Right lung (tissue), 5 donors: ENCODE results near the gene ARMC12. TPM values are rescaled to one million over a fixed set of nuclear protein-coding genes. Genes with fewer than 3 reads are reported as not detected.

Experiments
- DNase-seq, 2 donors: peaks; one replicate each; pipeline ENCODE4 v3.0.0-alpha.2; 2013
- polyA plus RNA-seq, 5 donors: library from polyadenylated mRNA; unstranded; fragments of 120-200 nt; gene quantifications; one replicate each; pipeline versions ENCODE4 v1.2.1 to v1.2.3, GENCODE V29; 2013; ENCODE audit warnings: inconsistent platforms in 1 of 5, low replicate concordance in 1 of 5; ENCODE audit not compliant: insufficient read length in 5 of 5, insufficient read depth in 1 of 5

ARMC12 gene
- polyA plus RNA-seq, 5 donors, result 0.70 to 0.93 (median 0.82) TPM

DNA sequence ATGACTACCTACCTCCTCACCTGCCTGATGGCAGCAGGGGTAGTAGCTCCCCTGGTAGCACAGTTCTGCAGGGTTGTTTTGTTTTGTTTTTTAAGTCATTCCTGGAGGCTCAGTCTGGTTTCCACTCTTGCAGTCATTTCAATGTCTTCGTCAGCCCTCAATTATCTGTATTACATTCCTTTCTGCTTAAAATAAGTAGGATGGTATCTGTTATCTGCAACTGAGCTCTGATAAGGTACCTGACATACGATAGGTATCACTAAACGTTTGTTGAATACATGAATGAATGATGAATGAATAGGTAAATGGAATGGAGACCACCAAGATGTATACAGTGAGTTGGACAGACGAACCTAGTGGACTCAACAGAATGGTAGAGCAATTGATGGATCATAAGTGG is 32.4 kb downstream of the ARMC12 start:
- DNase-seq, result no peak

- no peak for DNase-seq
Observed at GRCh38 chr6:35771343-35771627, 34.5 kb downstream of the ARMC12 start.

- DNase-seq, result no peak
Observed at GRCh38 chr6:35774116-35774794, 37.4 kb downstream of the ARMC12 start.

GRCh38 chr6:35775031-35775430 is 38.2 kb downstream of the ARMC12 start:
- no peak for DNase-seq

DNA sequence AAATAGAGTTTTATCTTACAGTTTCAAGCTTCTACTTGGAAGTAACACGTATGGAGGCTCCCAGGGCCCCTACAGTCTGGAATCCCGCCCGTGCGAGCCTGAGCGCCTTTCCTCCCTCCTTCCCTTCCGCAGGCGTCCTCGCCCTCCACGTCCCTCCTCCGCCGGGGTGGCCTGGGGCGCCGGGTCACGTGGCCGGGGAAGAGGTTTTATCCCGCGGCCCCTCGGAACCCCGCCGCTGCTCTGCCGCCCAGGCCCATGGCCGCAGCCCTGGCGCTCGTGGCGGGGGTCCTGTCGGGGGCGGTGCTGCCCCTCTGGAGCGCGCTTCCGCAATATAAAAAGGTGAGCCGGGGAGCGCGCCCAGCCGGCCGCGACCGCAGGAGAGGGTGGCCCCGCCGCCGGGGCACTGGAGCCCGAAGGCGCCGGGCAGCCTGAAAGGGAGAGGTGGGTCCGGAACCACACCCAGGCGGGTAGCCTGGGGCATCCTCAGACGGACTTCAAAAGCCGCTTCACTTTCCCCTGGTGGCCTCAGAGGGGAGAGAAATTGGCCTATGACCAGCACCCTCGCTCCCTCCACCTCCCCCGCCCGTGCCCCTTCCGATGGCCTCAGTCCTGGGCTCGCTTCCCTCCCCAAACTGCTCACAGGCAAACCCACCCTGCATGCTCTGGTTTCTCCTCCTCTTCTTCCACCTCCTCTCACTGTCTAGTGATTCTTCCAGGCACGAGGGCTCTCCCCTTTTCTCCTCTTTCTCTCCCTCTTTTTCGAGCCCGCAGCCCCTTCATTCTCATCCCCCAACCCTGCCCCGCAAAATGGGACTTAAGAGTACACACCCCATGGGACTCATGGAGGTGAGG is 39.8 kb downstream of the ARMC12 start, which contains the start of gene CLPSL2:
Gene CLPSL2, plus strand, starts transcription at position 235 of the 852 bp plus-strand sequence. Its CDS starts 21 bp downstream, at position 256.
- DNase-seq, result no peak

- no peak for DNase-seq
Observed at GRCh38 chr6:35777356-35778102, 40.7 kb downstream of the ARMC12 start.

DNA sequence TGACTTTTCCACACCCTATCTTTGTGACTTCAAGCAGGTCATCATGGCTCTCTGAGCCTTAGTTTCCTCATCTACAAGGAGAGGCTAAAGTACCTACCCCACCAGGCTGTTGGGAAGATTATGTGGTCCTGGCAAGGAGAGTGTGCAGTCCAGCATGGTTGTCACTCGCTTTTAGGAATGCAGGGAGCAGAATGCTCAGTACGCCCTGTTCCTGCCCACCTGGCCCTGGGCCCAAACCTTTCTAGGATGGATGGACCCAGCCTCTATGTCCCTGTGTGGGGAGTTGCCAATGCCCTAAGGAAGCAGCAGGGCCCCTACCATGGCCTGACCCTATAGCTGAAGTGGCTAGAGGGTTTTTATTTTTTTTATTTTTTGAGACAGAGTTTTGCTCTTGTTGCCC is 41.6 kb downstream of the ARMC12 start:
- no peak for DNase-seq

- DNase-seq, result no peak
Observed at GRCh38 chr6:35780719-35781118, 43.9 kb downstream of the ARMC12 start, which contains the start of gene CLPSL1. Gene CLPSL1 (plus strand): TSS chr6:35781019. CDS start chr6:35781111, 92 bp downstream.

GRCh38 chr6:35781290-35781689 is 44.5 kb downstream of the ARMC12 start:
- no peak for DNase-seq

- DNase-seq, result no peak
Observed at GRCh38 chr6:35782424-35782823, 45.6 kb downstream of the ARMC12 start.

DNA sequence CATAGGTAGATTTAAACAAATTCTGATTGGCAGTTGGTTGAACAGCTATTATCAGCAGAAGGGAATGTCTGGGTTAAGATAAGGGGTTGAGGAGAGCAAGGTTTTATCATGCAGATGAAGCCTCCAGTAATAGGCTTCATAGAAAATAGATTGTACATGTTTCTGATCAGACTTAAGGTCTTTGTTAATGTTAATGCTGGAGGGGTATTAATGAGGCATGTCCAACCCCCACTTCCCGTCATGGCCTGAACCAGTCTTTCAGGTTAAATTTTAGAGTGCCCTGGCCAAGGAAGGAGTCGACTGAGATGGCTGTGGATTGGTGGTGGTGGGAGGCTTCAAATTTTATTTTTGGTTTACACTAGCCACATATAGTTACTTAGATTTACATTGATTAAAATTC is 47.4 kb downstream of the ARMC12 start:
- DNase-seq, result no peak

GRCh38 chr6:35786272-35786671 is 49.4 kb downstream of the ARMC12 start:
- no peak for DNase-seq

GRCh38 chr6:35786810-35787209 is 50.0 kb downstream of the ARMC12 start:
- no peak for DNase-seq

GRCh38 chr6:35787266-35788218 is 50.7 kb downstream of the ARMC12 start:
- no peak for DNase-seq

DNA sequence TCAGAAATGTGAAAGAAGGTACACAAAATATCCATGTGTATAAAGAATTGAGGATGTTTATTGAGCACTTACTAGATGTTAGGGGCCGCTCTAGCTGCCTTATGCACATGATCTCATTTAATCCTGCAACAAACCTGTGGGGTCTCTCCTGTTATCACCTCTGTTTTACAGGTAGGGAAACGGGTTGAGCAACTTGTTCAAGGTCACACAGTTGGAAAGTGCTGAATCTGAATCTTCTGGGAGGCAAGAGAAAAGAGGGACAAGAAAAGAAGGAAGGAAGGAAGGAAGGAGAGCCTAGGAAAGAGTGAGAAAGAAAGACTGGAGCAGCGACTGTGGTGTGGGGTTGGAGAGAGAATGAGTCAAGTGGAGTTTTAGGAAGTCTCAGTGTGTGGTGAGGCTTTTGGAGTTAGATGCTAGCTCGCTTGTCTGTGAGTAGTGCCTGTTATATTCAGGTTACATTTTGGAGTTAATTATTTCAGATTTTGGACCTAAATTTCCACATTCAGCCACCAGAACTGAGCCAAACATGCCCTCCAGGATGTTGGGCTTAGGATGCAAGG is 51.7 kb downstream of the ARMC12 start:
- no peak for DNase-seq

DNA sequence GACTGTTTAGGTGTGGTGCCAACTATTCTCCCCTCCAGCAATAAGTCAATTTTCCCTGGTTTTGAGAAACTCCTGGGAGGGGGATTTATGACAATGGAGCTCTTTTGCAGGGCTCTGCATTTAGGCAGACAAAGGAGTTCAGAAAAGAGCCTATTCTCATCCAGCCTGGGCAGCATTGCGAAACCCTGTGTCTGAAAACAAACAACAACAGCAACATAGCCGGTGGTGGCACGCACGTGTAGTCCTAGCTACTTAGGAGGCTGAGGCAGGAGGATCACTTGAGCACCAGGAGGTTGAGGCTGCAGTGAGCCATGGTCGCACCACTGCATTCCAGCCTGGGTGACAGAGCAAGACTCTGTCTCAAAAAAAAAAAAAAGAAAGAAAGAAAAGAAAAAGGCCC is 53.9 kb downstream of the ARMC12 start:
- DNase-seq, result no peak

DNA sequence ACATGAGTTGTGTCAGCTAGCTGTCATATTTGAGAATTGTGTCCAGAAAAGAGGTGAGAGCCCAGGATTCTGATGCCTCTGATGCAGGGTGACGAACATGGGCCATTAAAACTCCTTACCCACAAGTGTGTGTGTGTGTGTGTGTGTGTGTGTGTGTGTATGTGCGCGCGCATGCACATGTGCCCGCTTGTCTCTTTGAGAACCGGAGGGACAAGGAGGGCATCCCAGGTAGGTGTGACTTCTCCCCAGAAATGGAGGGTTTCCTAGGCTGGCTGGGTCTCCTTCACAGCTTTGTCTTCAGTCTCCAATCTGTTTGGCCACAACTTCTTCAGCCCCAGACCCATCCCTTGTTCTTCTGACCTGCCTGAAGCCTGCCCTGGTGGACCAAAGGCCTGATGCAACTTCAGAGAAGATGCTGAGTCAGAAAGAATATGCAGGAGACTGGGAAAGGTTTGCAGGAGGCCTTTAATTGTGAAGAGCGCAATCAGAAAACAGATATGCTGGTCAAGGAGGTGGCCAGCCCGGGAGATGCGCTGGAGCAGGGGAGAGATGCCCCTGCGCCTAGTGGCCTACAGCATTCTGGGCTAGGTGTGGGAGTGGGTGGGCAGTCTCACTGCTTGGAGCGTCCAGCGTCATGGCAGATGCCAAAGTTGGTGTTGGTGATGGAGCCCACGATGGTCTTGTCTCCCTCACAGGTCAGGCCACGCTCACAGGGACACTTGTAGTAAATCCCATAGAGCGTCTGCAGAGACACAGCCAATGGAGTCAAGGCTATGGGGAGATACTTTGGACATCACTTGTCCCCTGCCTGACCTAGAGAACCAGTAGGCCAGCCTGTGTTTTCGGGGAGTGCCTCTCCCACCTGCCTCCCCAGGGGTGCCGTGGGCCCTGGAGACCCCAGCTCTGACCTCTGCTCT is 58.0 kb downstream of the ARMC12 start:
- no peak for DNase-seq

DNA sequence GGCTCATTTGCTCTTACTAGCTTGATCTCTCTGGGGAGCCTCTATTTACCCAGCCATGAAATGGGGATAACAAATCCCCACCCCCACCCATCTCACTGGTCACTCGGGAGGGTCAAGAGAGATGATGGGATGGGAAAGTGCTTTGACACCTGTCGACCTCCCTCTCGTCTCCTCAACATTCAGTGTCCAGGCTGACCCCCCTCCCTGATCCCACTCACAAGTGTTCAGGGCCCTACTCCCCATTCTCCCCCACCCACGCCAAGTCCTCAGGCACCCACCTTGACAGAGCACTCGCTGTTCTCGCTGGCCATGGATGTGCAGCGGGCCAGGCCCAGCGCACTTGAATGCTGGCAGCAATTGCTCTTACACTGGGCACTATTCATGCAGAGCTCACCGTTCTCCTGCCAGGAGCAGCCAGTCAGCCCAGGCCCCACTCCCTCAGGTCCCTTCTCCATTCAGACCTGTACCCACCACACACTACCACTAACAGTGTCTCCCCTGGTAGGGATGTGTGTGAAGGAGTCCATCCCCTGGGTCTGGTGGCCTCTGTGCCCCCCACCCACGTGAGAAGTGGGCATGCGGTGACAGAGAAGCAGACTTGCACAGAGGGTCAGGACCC is 58.7 kb downstream of the ARMC12 start:
- DNase-seq, result no peak

DNA sequence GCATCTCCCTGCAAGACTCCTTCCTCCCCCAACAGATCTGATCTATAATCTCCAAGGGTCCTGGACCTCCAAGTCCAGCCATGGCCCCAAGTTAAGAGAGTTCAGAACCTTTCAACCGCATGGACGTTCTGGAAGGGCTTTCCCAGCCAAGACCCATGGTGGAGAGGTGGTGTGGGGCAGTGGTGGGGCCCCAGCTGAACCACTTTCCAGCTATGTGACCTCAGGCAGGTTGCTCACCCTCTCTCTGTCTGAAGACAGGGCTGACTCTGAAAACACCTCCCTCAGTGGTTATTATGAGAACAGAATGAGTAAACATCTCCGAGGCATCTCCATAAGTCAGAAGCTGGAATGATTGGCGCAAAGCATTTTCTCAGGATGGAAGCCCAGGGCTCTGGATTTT is 59.4 kb downstream of the ARMC12 start:
- no peak for DNase-seq
